Brain microvascular endothelial cell (primary cell): ENCODE data around the gene ASIC5.

Source experiments
- DNase-seq: peaks from one replicate; pipeline ENCODE4 v3.0.0-alpha.2; 2020
- H3K27ac ChIP-seq: fragments of 250-450 bp; sonication (Bioruptor Pico); 2 replicates; pipeline ENCODE4 v1.5.1; 2020; ENCODE audit warnings: mild to moderate bottlenecking, moderate library complexity
- H3K27me3 ChIP-seq: fragments of 250-450 bp; sonication (Bioruptor Pico); replicated peaks from 2 replicates; pipeline ENCODE4 v1.5.1; 2020; ENCODE audit warnings: mild to moderate bottlenecking
- H3K36me3 ChIP-seq: fragments of 250-450 bp; sonication (Bioruptor Pico); replicated peaks from 2 replicates; pipeline ENCODE4 v1.5.1; 2020; ENCODE audit warnings: mild to moderate bottlenecking
- H3K4me3 ChIP-seq: 2 replicates; pipeline ENCODE4 v1.5.1; 2011; ENCODE audit warnings: low read depth, mild to moderate bottlenecking, control low read depth, low read length, moderate library complexity
- CTCF ChIP-seq: IDR thresholded peaks from 2 replicates; pipeline ENCODE4 v1.5.1; 2011; ENCODE audit warnings: low read depth, mild to moderate bottlenecking, moderate library complexity, low read length, control low read depth, inconsistent platforms; ENCODE audit errors: missing control alignments
- in situ Hi-C: cut with HindIII; loops from 2 replicates; pipeline ENCODE4 v1.10.0; 2017; ENCODE audit warnings: low sequenced_read_pairs, low pct_ligation_motif_present

Gene ASIC5

GRCh38 chr4:155887045-155887444 lies 21.0 kb upstream of the ASIC5 start:
- DNase-seq: no peak
- Histone ChIP-seq H3K36me3 (no peaks in the 10 kb centered on the region), H3K27me3 (no peaks in the 10 kb centered on the region), H3K4me3 (no peak overlapping the region), H3K27ac (no peak overlapping the region)
- no peak for TF ChIP-seq CTCF
- in situ Hi-C loops: no loop called here

- no peak for TF ChIP-seq CTCF
- H3K36me3 ChIP-seq: no peaks in the 10 kb centered on the region
- in situ Hi-C loops: no loop called here
- DNase-seq: no peak
- no peak overlapping the region for H3K27ac ChIP-seq
- H3K4me3 ChIP-seq: no peak overlapping the region
- no peaks in the 10 kb centered on the region for H3K27me3 ChIP-seq
Observed at GRCh38 chr4:155885666-155886065, 19.6 kb upstream of the ASIC5 start.

DNA sequence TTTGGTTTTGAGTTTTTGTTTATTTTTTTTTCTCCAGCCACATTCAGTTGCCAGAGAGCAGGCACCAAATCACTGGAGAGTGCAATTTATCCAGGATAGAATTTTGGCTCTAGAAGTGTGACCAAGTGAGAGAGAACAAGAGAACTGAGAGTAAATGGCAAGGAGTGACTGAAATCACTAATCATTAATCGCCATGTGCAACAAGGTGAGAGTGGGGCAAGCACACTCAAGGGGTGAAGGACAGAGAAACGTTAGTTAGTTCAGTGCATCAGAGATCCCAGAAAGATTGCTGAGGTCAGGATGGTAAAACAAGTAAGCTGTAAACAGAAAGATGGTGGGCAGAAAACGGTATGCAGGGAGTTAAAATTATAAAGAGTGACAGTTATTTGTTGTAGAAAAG lies 17.8 kb upstream of the ASIC5 start:
- Histone ChIP-seq H3K27ac (no peak overlapping the region), H3K27me3 (no peaks in the 10 kb centered on the region), H3K36me3 (no peaks in the 10 kb centered on the region), H3K4me3 (no peak overlapping the region)
- in situ Hi-C loops: no loop called here
- TF ChIP-seq CTCF: no peak
- DNase-seq: no peak

DNA sequence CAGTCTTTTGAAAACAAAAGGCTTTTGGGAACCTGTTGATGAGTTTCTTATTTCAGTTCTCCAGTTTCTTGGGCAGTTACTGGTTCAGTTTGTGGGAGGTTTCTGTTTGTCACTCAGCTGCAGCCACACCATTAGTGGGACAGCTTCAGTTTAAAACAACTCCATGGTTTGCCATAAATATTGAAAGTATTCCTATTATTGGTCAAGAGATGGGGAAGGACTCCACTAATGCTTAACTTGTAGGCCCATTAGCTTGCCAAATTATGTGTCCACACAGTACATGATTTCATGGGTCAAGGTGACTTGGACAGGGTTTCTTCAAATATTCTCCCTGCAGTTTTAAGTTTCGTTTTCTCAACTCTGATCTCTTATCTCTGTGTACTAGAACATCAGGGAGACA lies 15.5 kb upstream of the ASIC5 start:
- in situ Hi-C loops: no loop called here
- no peaks in the 10 kb centered on the region for H3K36me3 ChIP-seq
- no peaks in the 10 kb centered on the region for H3K27me3 ChIP-seq
- no peak for DNase-seq
- TF ChIP-seq CTCF: no peak
- no peak overlapping the region for H3K27ac ChIP-seq
- H3K4me3 ChIP-seq: no peak overlapping the region

GRCh38 chr4:155879767-155880166 lies 13.7 kb upstream of the ASIC5 start:
- no peak for TF ChIP-seq CTCF
- no peak overlapping the region for H3K4me3 ChIP-seq
- in situ Hi-C loops: no loop called here

DNA sequence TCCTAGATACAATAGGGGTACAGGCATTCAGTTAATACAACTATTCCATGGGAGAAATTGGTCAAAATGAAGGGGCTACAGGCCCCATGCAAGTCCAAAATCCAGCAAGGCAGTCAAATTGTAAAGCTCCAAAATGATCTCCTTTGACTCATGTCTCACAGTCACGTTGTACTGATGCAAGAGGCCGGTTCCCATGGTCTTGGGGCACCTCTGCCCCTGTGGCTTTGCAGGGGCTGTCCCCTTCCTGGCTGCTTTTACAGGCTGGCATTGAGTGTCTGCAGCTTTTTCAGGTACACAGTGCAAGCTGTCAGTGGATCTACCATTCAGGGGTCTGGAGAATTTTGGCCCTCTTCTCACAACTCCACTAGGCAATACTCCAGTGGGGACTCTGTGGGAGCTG lies 12.5 kb upstream of the ASIC5 start:
- H3K27me3 ChIP-seq: no peaks in the 10 kb centered on the region
- no peak overlapping the region for H3K4me3 ChIP-seq
- H3K36me3 ChIP-seq: no peaks in the 10 kb centered on the region
- H3K27ac ChIP-seq: no peak overlapping the region
- no peak for TF ChIP-seq CTCF
- in situ Hi-C loops: no loop called here
- DNase-seq: no peak

More at GRCh38 chr4:155879767-155880166, 13.7 kb upstream of the ASIC5 start:
- Histone ChIP-seq H3K36me3 (no peaks in the 10 kb centered on the region), H3K27ac (no peak overlapping the region), H3K27me3 (no peaks in the 10 kb centered on the region)
- DNase-seq: no peak
